Suprapubic skin (tissue), 4 donors: ENCODE data around the gene WDR33. TPM values are rescaled to one million over a fixed set of nuclear protein-coding genes. Genes with fewer than 3 reads are reported as not detected.

ENCODE experiments used
- DNase-seq, 2 donors: peaks; one replicate each; pipeline ENCODE4 v3.0.0-alpha.2; 2019; ENCODE audit warnings: low spot score in 2 of 2
- H3K27ac ChIP-seq: fragments of 200-600 bp; sonication (generic); one replicate; pipeline ENCODE4 v1.5.1; 2019
- H3K27me3 ChIP-seq: fragments of 200-600 bp; sonication (generic); one replicate; pipeline ENCODE4 v1.5.1; 2019
- H3K36me3 ChIP-seq: fragments of 200-600 bp; sonication (generic); one replicate; pipeline ENCODE4 v1.5.1; 2019
- H3K4me1 ChIP-seq: fragments of 200-600 bp; sonication (generic); one replicate; pipeline ENCODE4 v1.5.1; 2019
- H3K4me3 ChIP-seq: fragments of 200-600 bp; sonication (generic); one replicate; pipeline ENCODE4 v1.5.1; 2019; ENCODE audit warnings: mild to moderate bottlenecking
- H3K9me3 ChIP-seq: fragments of 200-600 bp; sonication (generic); one replicate; pipeline ENCODE4 v1.5.1; 2019
- CTCF ChIP-seq, 2 donors: fragments of 200-600 bp in 1 of 2; fragments of 450-650 bp in 1 of 2; sonication (generic) in 1 of 2; IDR thresholded peaks; one replicate each; pipeline ENCODE4 v1.5.1; 2016 to 2019; ENCODE audit warnings: antibody characterized with exemption in 2 of 2, mild to moderate bottlenecking in 1 of 2, moderate library complexity in 1 of 2
- EP300 ChIP-seq: sonication (generic); formaldehyde crosslinking; IDR thresholded peaks from one replicate; pipeline ENCODE4 v1.6.1; 2017; ENCODE audit warnings: antibody characterized with exemption
- POLR2A ChIP-seq, 2 donors: fragments of 450-650 bp; IDR thresholded peaks; one replicate each; pipeline ENCODE4 v1.6.1; 2017; ENCODE audit warnings: antibody characterized with exemption in 2 of 2, mild to moderate bottlenecking in 2 of 2, moderate library complexity in 2 of 2
- POLR2AphosphoS5 ChIP-seq, 3 donors: sonication (generic); formaldehyde crosslinking; IDR thresholded peaks; one replicate each; pipeline ENCODE4 v1.6.1; 2017; ENCODE audit warnings: antibody characterized with exemption in 3 of 3
- WGBS: methylation state at CpG from one replicate; pipeline ENCODE4 v1.1.5; 2018; 5-methylcytosine and 5-hydroxymethylcytosine counted together
- total RNA-seq, 4 donors: library from RNA; depleted of rRNA; stranded (reverse); fragments of >200 nt; gene quantifications; one replicate each; pipeline ENCODE4 v1.1.0, GENCODE V29; 2016

Gene WDR33
- total RNA-seq, result 10 to 100 TPM; 31.9 to 85.8 (median 44.1) TPM

- Histone ChIP-seq H3K4me3 (peak within 1 kb of the TSS; percentile 90), H3K4me1 (peaks cover 41% of the 10 kb centered on the region), H3K9me3 (no peaks in the 10 kb centered on the region), H3K36me3 (no peaks in the 10 kb centered on the region), H3K27me3 (no peaks in the 10 kb centered on the region), H3K27ac (peak within 1 kb of the TSS; percentile 95)
- under 1% methylated on average over 38 of the region's 62 CpGs for WGBS
- TF ChIP-seq POLR2AphosphoS5 (IDR thresholded peaks at IDR 0.05) (peak in 2 of 3 donors; percentile 29 to 62), EP300 (no peak), CTCF (IDR thresholded peaks at IDR 0.05) (peak in 1 of 2 donors; percentile 9), POLR2A (IDR thresholded peaks at IDR 0.05) (peak; percentile 14 to 86)
- DNase-seq, result peak; percentile 91 to 92
Measured at GRCh38 chr2:127810619-127811396, at the start of gene WDR33. WDR33 (minus strand) TSS chr2:127811171; CDS start chr2:127770981, 40,190 bp downstream.

- WGBS, result 34% methylated on average over 5 of the region's 5 CpGs
- Histone ChIP-seq H3K27ac (no peak overlapping the region), H3K4me1 (peaks cover 31% of the 10 kb centered on the region)
Measured at GRCh38 chr2:127860130-127860529, 49.2 kb upstream of the WDR33 start.

GRCh38 chr2:127859712-127860085 is 48.7 kb upstream of the WDR33 start:
- Histone ChIP-seq H3K4me1 (peaks cover 31% of the 10 kb centered on the region), H3K4me3 (no peak overlapping the region), H3K27ac (no peak overlapping the region), H3K36me3 (peaks cover 18% of the 10 kb centered on the region), H3K27me3 (no peaks in the 10 kb centered on the region), H3K9me3 (no peaks in the 10 kb centered on the region)
- TF ChIP-seq CTCF (IDR thresholded peaks at IDR 0.05) (no peak), POLR2AphosphoS5 (IDR thresholded peaks at IDR 0.05) (no peak), POLR2A (IDR thresholded peaks at IDR 0.05) (no peak), EP300 (no peak)
- WGBS, result 8% methylated on average over 8 of the region's 8 CpGs
- no peak for DNase-seq

More at GRCh38 chr2:127860130-127860529, 49.2 kb upstream of the WDR33 start:
- Histone ChIP-seq H3K27me3 (no peaks in the 10 kb centered on the region), H3K9me3 (no peaks in the 10 kb centered on the region), H3K4me3 (no peak overlapping the region), H3K36me3 (peaks cover 22% of the 10 kb centered on the region)
- no peak for DNase-seq
- TF ChIP-seq POLR2AphosphoS5 (IDR thresholded peaks at IDR 0.05), result no peak

GRCh38 chr2:127857265-127857808 is 46.4 kb upstream of the WDR33 start:
- Histone ChIP-seq H3K9me3 (no peaks in the 10 kb centered on the region), H3K4me1 (peaks cover 31% of the 10 kb centered on the region), H3K36me3 (peaks cover 4% of the 10 kb centered on the region), H3K27me3 (no peaks in the 10 kb centered on the region), H3K4me3 (peak overlapping the region; percentile 89), H3K27ac (peak overlapping the region; percentile 70)
- TF ChIP-seq POLR2AphosphoS5 (IDR thresholded peaks at IDR 0.05) (no peak), CTCF (IDR thresholded peaks at IDR 0.05) (no peak), POLR2A (IDR thresholded peaks at IDR 0.05) (no peak)
- 3% methylated on average over 18 of the region's 18 CpGs for WGBS
- DNase-seq, result no peak

DNA sequence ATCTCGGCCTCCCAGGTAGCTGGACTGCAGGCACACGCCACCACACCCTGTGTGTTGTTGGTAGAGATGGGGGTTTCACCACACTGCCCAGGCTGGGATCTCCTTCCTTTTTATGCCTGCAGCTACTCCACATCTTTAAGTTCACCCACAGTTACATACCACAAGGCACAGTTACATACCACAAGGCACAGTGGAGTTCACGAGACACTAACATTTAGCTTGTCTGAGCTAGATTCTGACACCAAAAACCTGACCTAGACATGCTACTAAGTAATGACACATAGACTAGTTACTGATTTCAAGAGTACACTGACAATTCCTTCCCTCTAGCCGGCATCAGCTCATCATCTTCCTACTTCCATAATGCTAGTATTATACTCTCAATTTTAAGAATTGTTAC is 42.7 kb upstream of the WDR33 start:
- Histone ChIP-seq H3K4me1 (peaks cover 24% of the 10 kb centered on the region), H3K4me3 (no peak overlapping the region)

More for the DNA sequence above, 42.7 kb upstream of the WDR33 start:
- Histone ChIP-seq H3K27ac (no peak overlapping the region), H3K27me3 (no peaks in the 10 kb centered on the region), H3K36me3 (peaks cover 35% of the 10 kb centered on the region), H3K9me3 (no peaks in the 10 kb centered on the region)
- no peak for DNase-seq
- TF ChIP-seq EP300 (no peak), POLR2A (IDR thresholded peaks at IDR 0.05) (no peak), POLR2AphosphoS5 (IDR thresholded peaks at IDR 0.05) (no peak), CTCF (IDR thresholded peaks at IDR 0.05) (no peak)
- 87% methylated on average over 4 of the region's 4 CpGs for WGBS
